ENCODE measurements around the gene MYOD1.

Gene MYOD1

GRCh38 chr11:17734986-17735817 lies 15.8 kb downstream of the MYOD1 start:
- DNase-seq (ENCODE audit: low read depth), result no peak

- no peak for DNase-seq (ENCODE audit: low read depth)
These were observed 16.6 kb downstream of the MYOD1 start for GRCh38 chr11:17735818-17736578.

DNA sequence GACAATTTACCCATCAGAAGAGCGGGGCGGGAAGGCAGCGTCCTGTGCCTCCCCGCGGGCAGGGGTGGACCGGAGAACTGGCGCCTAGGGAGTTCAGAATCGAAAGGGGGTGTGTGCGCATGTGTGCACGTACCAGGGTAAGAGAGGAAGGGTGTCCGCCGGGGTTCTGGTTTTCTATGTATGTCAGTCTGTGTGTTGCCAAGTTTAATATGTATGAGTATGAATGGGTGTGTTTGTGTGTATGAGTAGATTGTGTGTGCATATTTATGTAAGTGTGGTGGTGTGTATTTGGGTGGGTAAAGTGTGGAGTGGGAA lies 17.2 kb downstream of the MYOD1 start:
- no peak for DNase-seq (ENCODE audit: low read depth)

- DNase-seq (ENCODE audit: low read depth), result no peak
These were observed 17.8 kb downstream of the MYOD1 start for GRCh38 chr11:17736930-17737817.

DNA sequence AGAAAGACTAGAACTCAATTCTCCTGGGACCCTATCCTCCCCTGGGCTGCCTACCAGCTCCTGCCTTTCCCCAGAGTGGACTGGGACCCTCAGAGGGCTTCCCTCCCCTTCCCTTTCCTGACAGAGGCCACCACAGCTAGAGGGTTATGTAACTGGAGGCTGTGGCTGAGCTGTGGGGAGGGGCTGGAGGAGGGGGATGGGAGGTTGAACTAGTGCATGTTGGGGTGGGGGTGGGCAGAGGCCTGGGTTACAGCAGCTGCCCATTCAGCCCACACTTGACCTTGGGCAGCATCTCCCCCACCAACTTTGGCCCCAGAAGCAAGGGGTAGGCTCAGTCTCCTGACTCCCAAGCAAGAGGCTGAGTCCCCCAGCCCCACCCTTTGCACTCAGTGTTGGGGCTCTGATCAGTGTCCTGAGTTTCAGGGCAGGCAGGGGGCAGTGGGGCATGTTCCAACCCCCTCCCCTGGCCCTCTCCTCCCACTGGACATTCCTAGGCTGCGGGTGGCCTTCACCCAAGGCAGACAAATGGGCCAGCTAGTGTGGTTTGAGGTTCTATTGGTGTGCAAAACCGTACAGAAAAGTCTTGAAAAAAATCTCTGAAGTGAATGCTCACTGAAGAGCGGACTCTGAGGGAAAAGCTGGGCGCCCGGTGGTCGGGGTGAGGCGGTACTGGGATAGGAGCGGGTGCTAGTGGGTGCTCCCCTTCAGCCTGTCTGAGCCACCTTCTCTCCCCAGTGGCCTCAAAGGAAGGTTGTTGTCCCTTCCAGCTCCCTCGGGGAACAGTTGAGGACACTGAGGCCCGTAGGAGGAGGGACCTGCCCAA lies 19.0 kb downstream of the MYOD1 start:
- no peak for DNase-seq (ENCODE audit: low read depth)

DNA sequence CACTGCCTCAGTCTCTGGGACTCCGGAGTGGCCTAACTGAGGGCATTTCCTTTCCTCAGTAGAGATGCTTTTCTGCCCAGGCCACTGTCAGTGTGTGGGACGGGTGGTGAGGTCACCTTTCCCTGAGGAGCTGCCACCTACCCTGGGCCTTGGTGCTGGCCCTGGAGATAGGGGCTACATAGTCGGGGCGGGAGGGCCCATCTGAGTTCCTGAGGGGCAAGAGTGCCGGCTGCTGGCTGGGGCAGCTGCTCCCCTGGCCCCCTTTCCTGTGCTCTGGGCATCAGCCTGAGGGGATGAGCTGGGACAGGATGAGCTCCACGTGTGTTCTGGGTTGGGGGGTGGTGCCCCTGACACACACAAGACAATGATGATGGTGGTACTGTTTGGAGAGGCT lies 20.6 kb downstream of the MYOD1 start:
- DNase-seq (ENCODE audit: low read depth), result no peak

DNA sequence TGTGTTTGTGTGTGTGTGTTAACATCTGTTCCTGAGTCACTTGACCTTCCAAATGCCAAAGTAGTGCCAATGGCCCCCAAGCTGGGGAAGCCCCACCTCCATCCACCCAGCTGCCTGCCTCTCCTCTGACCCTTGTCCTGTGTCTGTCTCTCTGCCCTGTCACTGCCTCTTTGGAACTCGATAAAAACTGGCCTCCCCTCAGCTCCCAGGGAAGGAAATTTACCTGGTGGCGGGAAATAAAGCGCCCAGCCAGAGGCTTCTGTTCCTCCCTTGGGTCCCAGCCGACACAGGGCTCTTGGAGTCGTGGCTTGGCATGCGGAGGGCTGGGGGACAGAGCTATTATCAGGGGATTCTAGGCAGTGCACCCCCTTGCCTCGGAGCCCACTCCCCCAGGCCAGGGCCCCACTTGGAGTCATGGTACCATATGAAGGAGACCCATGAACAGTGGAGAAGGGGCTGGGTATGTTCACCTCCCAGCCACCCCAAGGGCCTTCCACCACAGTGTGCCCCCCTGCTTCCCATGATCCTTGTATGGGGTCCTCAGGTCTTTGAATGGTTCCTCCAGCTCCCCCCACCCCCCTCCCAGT lies 21.4 kb downstream of the MYOD1 start:
- no peak for DNase-seq (ENCODE audit: low read depth)

- DNase-seq (ENCODE audit: low read depth), result no peak
These were observed 22.1 kb downstream of the MYOD1 start for GRCh38 chr11:17741487-17741886.

- DNase-seq (ENCODE audit: low read depth), result no peak
These were observed 22.6 kb downstream of the MYOD1 start for GRCh38 chr11:17742019-17742418.

DNA sequence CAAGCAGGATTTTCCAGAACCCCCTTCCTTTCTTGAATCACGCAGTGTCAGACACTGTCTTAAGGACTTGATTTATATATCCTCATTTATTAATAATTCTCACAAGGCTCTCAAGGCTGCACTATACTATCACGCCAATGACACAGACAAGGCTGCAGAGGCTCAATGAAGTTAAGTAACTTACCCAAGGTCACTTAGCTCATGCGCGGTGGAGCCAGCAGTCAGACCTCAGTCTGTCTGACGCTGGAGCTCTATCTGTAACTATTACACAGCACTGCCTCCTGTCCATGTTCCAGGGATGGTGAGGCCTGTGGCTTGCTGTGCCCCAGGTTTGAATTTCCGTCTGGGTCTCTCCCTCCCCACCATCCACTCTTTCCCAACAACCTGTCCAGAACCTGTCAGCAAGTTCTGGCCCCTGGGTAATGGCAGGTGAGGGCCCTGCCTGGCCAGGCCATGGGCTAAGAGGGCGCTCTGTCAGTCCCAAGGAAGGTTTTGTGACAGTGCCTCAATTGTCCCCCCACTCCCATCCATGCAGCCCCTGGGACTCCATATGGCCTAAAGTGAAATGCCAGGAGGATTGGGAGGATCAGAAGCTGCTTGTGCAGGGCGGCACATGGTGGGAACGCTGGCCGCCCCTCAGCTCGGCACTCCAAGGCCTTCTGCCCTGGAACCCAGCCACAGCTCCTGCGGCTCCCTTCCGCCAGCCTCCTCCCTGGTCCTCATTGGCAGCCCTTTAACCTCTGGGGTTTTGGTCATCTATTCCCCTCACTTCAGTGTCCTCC lies 23.8 kb downstream of the MYOD1 start:
- no peak for DNase-seq (ENCODE audit: low read depth)

GRCh38 chr11:17743808-17744119 lies 24.4 kb downstream of the MYOD1 start:
- DNase-seq (ENCODE audit: low read depth), result no peak

GRCh38 chr11:17744151-17744940 lies 25.0 kb downstream of the MYOD1 start:
- DNase-seq (ENCODE audit: low read depth), result no peak

DNA sequence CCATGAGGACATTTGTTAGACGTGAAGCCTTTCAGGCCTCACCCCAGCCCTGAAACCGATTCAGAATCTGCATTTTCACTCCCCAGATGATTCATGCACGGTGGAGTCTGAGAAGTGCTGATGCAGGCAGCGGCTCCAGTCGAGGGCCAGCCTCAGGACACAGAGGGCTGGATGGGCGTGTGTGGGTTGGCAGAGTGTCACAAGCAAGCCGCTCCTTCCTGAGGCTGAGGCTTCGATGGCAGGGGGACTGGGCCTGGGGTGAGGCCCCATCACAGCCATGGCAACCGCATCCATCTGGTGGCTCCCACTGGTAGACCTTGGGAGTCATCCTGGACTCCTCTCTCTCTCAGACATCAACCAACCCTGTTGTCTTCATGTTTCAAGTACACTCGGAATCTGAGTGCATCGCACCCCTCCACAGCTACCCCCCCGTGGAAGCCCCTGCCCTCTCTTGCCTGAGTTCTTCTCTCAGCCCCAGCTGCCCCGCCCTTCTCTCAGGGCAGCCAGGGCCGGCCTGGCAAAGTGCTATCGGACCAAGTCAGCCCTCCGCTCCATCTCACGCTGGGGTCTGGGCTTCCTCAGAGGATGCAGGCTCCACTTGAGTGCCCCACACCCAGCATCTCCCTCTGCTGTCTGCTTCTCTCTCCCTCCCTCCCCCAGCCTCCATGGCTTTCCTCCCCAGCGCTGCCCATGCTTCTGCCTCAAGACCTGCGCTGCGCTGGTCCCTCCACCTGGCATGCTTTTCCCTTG lies 25.8 kb downstream of the MYOD1 start:
- DNase-seq (ENCODE audit: low read depth), result no peak

DNA sequence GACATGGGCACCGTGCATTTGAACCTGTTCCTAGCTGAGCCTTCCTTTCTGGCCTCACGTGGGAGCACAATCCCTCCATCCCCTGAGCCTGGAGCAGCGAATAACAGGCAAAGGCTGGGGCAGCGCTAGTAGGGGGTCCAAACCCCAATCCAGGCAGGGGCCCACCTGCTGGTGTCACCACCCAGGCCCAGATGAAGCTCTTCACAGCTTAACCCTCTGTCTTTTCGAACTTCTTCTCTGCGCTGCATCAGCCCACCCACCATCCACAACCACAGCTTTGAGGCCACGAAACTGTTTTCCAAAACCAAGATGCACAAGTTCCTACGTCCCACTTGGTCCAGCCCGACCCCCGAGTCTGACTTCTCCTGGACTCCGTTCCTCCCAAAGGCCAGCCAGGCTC lies 26.7 kb downstream of the MYOD1 start:
- DNase-seq (ENCODE audit: low read depth), result no peak

DNA sequence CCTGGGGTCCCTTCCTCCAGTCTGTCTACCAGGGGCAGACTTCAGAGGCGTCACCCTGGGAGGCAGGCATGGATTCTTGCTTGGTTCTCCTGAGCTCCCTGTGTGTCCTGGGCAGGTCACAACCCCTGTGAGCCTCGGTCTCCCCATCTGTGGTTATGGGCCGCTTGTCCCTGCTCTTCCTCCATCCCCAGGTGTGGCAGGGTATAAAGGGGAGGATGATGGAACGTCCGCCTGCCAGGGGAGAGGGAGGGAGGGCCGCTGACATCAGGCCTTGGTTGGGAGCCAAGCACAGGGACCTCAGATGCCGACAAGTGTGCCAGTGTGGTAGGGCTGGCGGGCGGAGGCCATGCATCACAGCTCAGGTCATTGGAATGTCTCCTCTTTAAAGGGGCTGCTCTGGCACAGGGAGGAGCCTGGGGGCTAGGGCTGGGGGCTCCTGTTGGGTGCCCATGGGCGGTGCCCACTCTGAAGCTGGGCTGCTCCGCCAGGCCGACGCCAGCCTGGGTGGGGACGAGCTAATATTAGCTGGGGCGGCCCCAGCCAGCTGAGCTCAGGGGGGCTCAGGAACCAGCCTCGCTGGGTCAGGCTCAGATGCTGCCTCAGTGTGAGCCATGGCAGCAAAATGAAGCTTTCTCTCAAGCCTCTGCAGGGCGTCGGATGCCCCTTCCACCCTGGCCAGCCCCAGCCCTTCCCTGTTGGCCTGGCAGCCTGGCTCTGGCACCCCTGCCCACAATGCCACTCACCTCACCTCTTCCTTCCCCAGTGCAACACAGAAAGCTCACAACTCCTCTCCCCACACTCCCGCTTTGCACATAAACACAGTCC lies 28.0 kb downstream of the MYOD1 start:
- no peak for DNase-seq (ENCODE audit: low read depth)

- no peak for DNase-seq (ENCODE audit: low read depth)
These were observed 28.7 kb downstream of the MYOD1 start for GRCh38 chr11:17748044-17748443.

DNA sequence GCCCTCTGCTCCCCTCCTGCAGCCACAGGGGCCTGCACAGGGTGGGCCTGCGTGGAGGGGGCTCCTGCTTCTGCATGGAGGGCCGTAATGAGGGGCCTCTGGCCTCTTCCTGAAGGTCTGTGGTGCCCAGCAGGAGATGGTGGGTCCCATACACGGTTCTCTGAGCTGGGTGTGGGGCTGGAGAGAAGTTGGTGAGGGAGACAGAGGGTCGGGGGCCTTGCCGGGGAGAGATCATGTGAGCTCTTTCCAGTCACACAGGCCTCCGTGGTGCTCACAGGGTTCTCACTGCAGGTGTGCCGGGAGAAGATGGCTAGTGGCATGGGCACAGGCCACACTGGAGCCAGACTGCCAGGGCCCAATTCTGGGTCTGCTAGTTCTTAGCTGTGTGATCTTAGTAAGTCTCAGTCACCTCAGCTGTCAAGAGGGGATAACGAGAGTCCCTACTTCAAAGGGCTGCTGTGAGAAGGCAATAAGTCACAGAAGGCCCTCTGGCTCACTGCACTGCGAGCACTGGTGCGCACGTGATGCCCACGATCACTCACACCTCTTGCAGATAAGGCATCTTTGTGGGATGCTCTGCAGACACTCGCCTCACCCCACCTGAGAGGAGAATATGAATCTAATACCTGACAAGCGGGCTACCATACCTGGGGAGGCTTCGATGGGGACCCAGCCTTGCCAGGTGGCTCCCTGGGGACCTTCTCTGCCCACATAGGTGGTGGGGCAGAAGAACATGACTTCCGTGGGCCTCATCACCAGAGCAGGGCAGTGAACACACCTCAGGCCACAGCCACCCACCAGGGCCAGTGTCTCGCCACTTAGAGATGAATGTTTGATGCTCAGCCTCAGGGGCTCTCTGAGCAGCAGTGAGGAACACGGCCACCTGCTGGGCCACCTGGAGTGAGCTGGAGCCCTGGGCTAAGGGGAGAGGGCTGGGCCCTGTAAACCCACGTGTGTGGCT lies 29.7 kb downstream of the MYOD1 start:
- no peak for DNase-seq (ENCODE audit: low read depth)

Measured in activated T-helper 9 cell treated with anti-CD3 and anti-CD28 coated beads, Interleukin-2, amount 50 U/mL, for 16 hours (primary cell).